ENCODE data around the gene TRRAP. TPM values are rescaled to one million over a fixed set of nuclear protein-coding genes. Genes with fewer than 3 reads are reported as not detected.
"Not testable (repeated sequence)": the region's sequence is repeated elsewhere in the genome, so short reads cannot be mapped to it uniquely, and the experiment has no call there.

Gene TRRAP
- total RNA-seq, result 10 to 100 TPM; 44.5 to 46.5 TPM

- peak within 1 kb of the TSS; percentile 93 for H3K4me3 Mint-ChIP-seq
- peaks cover 14% of the 10 kb centered on the region for H3K4me1 Mint-ChIP-seq
- H3K9me3 Mint-ChIP-seq, result no peaks in the 10 kb centered on the region
- H3K36me3 Mint-ChIP-seq, result peaks cover 7% of the 10 kb centered on the region
- DNase-seq, result peak; percentile 82
- H3K27me3 Mint-ChIP-seq, result peaks cover 3% of the 10 kb centered on the region
- peak within 1 kb of the TSS; percentile 96 for H3K27ac Mint-ChIP-seq
Observed at GRCh38 chr7:98878365-98879197, at the start of gene TRRAP. TRRAP (plus strand) TSS chr7:98878532; CDS start chr7:98881151, 2,619 bp downstream.

- H3K4me1 Mint-ChIP-seq, result no peaks in the 10 kb centered on the region
- no peaks in the 10 kb centered on the region for H3K36me3 Mint-ChIP-seq
- H3K27me3 Mint-ChIP-seq, result peaks cover 8% of the 10 kb centered on the region
- no peak overlapping the region for H3K4me3 Mint-ChIP-seq
- DNase-seq, result no peak
- no peaks in the 10 kb centered on the region for H3K9me3 Mint-ChIP-seq
- H3K27ac Mint-ChIP-seq, result no peak overlapping the region
Observed at GRCh38 chr7:98830972-98831548, 47.3 kb upstream of the TRRAP start.

- H3K27me3 Mint-ChIP-seq, result peaks cover 8% of the 10 kb centered on the region
- H3K4me3 Mint-ChIP-seq, result no peak overlapping the region
- no peaks in the 10 kb centered on the region for H3K9me3 Mint-ChIP-seq
- no peaks in the 10 kb centered on the region for H3K36me3 Mint-ChIP-seq
- DNase-seq, result peak; percentile 8
- no peaks in the 10 kb centered on the region for H3K4me1 Mint-ChIP-seq
- no peak overlapping the region for H3K27ac Mint-ChIP-seq
Observed at GRCh38 chr7:98831641-98832221, 46.6 kb upstream of the TRRAP start.

- no peaks in the 10 kb centered on the region for H3K4me1 Mint-ChIP-seq
- peaks cover 4% of the 10 kb centered on the region for H3K27me3 Mint-ChIP-seq
- H3K9me3 Mint-ChIP-seq, result no peaks in the 10 kb centered on the region
- DNase-seq, result no peak
- H3K36me3 Mint-ChIP-seq, result no peaks in the 10 kb centered on the region
- no peak overlapping the region for H3K4me3 Mint-ChIP-seq
- no peak overlapping the region for H3K27ac Mint-ChIP-seq
Observed at GRCh38 chr7:98833022-98833421, 45.3 kb upstream of the TRRAP start.

GRCh38 chr7:98834949-98835348 lies 43.4 kb upstream of the TRRAP start:
- Mint-ChIP-seq H3K9me3 (no peaks in the 10 kb centered on the region), H3K4me1 (no peaks in the 10 kb centered on the region), H3K36me3 (no peaks in the 10 kb centered on the region), H3K27me3 (peaks cover 4% of the 10 kb centered on the region), H3K27ac (no peak overlapping the region), H3K4me3 (no peak overlapping the region)
- DNase-seq, result no peak

- no peak overlapping the region for H3K4me3 Mint-ChIP-seq
- DNase-seq, result peak; percentile 18
- peaks cover 4% of the 10 kb centered on the region for H3K27me3 Mint-ChIP-seq
- H3K4me1 Mint-ChIP-seq, result no peaks in the 10 kb centered on the region
- no peaks in the 10 kb centered on the region for H3K36me3 Mint-ChIP-seq
- no peaks in the 10 kb centered on the region for H3K9me3 Mint-ChIP-seq
- no peak overlapping the region for H3K27ac Mint-ChIP-seq
Observed at GRCh38 chr7:98836811-98837629, 41.3 kb upstream of the TRRAP start.

- Mint-ChIP-seq H3K27me3 (peaks cover 4% of the 10 kb centered on the region), H3K27ac (no peak overlapping the region), H3K36me3 (no peaks in the 10 kb centered on the region), H3K4me1 (no peaks in the 10 kb centered on the region), H3K4me3 (no peak overlapping the region), H3K9me3 (no peaks in the 10 kb centered on the region)
- no peak for DNase-seq
Observed at GRCh38 chr7:98837630-98837972, 40.7 kb upstream of the TRRAP start.

- Mint-ChIP-seq H3K27ac (no peak overlapping the region), H3K4me3 (no peak overlapping the region), H3K9me3 (no peaks in the 10 kb centered on the region), H3K36me3 (no peaks in the 10 kb centered on the region), H3K4me1 (no peaks in the 10 kb centered on the region), H3K27me3 (peaks cover 4% of the 10 kb centered on the region)
- no peak for DNase-seq
Observed at GRCh38 chr7:98840096-98840495, 38.2 kb upstream of the TRRAP start.

- no peak overlapping the region for H3K4me3 Mint-ChIP-seq
- no peak overlapping the region for H3K27ac Mint-ChIP-seq
- DNase-seq, result no peak
- H3K9me3 Mint-ChIP-seq, result no peaks in the 10 kb centered on the region
- H3K36me3 Mint-ChIP-seq, result no peaks in the 10 kb centered on the region
- no peaks in the 10 kb centered on the region for H3K4me1 Mint-ChIP-seq
- H3K27me3 Mint-ChIP-seq, result peaks cover 4% of the 10 kb centered on the region
Observed at GRCh38 chr7:98840722-98841121, 37.6 kb upstream of the TRRAP start.

GRCh38 chr7:98841179-98841997 lies 36.9 kb upstream of the TRRAP start:
- H3K27ac Mint-ChIP-seq, result no peak overlapping the region
- H3K4me1 Mint-ChIP-seq, result no peaks in the 10 kb centered on the region
- DNase-seq, result peak; percentile 59
- no peaks in the 10 kb centered on the region for H3K9me3 Mint-ChIP-seq
- H3K36me3 Mint-ChIP-seq, result no peaks in the 10 kb centered on the region
- peaks cover 3% of the 10 kb centered on the region for H3K27me3 Mint-ChIP-seq
- no peak overlapping the region for H3K4me3 Mint-ChIP-seq

- H3K4me3 Mint-ChIP-seq, H3K4me1 Mint-ChIP-seq, H3K36me3 Mint-ChIP-seq, H3K9me3 Mint-ChIP-seq, H3K27ac Mint-ChIP-seq, DNase-seq, H3K27me3 Mint-ChIP-seq: not testable (repeated sequence)
Observed at GRCh38 chr7:98842552-98842951, 35.8 kb upstream of the TRRAP start.

- no peak overlapping the region for H3K27ac Mint-ChIP-seq
- H3K4me3 Mint-ChIP-seq, result no peak overlapping the region
- no peaks in the 10 kb centered on the region for H3K4me1 Mint-ChIP-seq
- no peak for DNase-seq
- H3K9me3 Mint-ChIP-seq, result peaks cover 5% of the 10 kb centered on the region
- no peaks in the 10 kb centered on the region for H3K36me3 Mint-ChIP-seq
- H3K27me3 Mint-ChIP-seq, result no peaks in the 10 kb centered on the region
Observed at GRCh38 chr7:98848918-98849317, 29.4 kb upstream of the TRRAP start.

GRCh38 chr7:98852826-98853225 lies 25.5 kb upstream of the TRRAP start:
- DNase-seq, result no peak
- Mint-ChIP-seq H3K36me3 (no peaks in the 10 kb centered on the region), H3K4me1 (no peaks in the 10 kb centered on the region), H3K9me3 (peaks cover 5% of the 10 kb centered on the region), H3K27me3 (no peaks in the 10 kb centered on the region), H3K4me3 (no peak overlapping the region), H3K27ac (no peak overlapping the region)

- Mint-ChIP-seq H3K9me3 (no peaks in the 10 kb centered on the region), H3K27me3 (peaks cover 21% of the 10 kb centered on the region), H3K4me1 (no peaks in the 10 kb centered on the region), H3K36me3 (no peaks in the 10 kb centered on the region), H3K27ac (no peak overlapping the region), H3K4me3 (no peak overlapping the region)
- DNase-seq, result no peak
Observed at GRCh38 chr7:98855610-98856422, 22.5 kb upstream of the TRRAP start.

Measured in activated naive CD8-positive, alpha-beta T cell treated with anti-CD3 and anti-CD28 coated beads for 36 hours (primary cell).